ENCODE measurements around the gene MICAL3.

DNA sequence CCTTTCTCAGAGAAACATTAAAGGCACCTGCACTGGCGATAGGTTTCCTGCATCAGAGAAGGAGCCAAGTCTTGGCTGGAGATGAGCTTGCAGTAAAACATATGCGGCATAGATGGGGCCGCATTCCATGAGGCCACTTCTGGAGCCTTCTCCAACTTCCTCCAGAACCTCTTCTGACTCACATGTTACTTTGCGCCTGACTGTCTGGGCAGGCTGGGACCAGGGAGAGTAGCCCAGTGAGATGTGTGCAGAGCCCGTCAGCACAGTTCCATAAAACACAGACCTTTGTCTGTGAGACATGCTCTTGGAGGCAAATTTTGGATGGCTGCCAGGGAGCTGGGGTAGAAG is 194.7 kb downstream of the MICAL3 start:
- no peak for TF ChIP-seq POLR2AphosphoS5 (IDR thresholded peaks at IDR 0.05; ENCODE audit: low read depth, low read length)
- TF ChIP-seq REST (IDR thresholded peaks at IDR 0.05; ENCODE audit: insufficient read depth in 1 of 2, low read depth in 2 of 2, low read length in 2 of 2) = no peak
- no peak for TF ChIP-seq SIN3A (IDR thresholded peaks at IDR 0.05; ENCODE audit: borderline replicate concordance, insufficient read depth, low read length)

Data from PFSK-1 (cell line).